Measurements from ENCODE around the gene LRRC3B. TPM values are rescaled to one million over a fixed set of nuclear protein-coding genes. Genes with fewer than 3 reads are reported as not detected.

The LRRC3B gene
- total RNA-seq, 2 donors from 2014 or later = not detected

DNA sequence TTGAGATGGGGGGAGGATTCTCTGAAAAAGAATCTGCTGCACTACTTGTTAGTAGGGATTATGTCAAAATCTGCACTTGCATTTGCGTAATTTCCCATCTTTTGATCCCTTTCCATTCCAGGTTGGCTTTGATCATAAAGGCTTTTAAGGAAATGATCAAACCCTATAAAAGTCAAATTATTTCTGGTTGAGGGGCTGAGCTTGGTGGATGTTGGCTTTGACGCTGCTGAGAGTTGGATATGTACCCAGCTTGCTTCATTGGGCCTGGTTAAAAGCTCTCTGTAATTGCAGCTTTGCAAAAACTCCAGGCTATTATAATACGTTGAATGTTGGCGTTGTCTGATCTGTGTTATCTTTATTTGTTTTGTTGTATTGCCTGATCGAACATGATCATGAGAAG, 12.0 kb downstream of the LRRC3B start:
- Histone ChIP-seq H3K27ac (no peak overlapping the region), H3K27me3 (replicated peaks; ENCODE audit: insufficient read depth) (no peaks in the 10 kb centered on the region), H3K9me3 (no peaks in the 10 kb centered on the region), H3K4me3 (no peak overlapping the region), H3K36me3 (no peaks in the 10 kb centered on the region), H3K4me1 (ENCODE audit: control insufficient read depth in 1 of 2, low read depth in 2 of 2) (no peaks in the 10 kb centered on the region)
- DNase-seq (ENCODE audit: low spot score) (no peak), ATAC-seq (ENCODE audit: insufficient number of reproducible peaks, low FRiP score, low read depth) (no peak)
- no peak for TF ChIP-seq CTCF (IDR thresholded peaks at IDR 0.05)

GRCh38 chr3:26636096-26636727, 13.6 kb downstream of the LRRC3B start:
- TF ChIP-seq CTCF (IDR thresholded peaks at IDR 0.05) = no peak
- DNase-seq (ENCODE audit: low spot score) (no peak), ATAC-seq (ENCODE audit: insufficient number of reproducible peaks, low FRiP score, low read depth) (no peak)
- H3K27me3 ChIP-seq (replicated peaks; ENCODE audit: insufficient read depth) = no peaks in the 10 kb centered on the region
- no peaks in the 10 kb centered on the region for H3K36me3 ChIP-seq
- no peak overlapping the region for H3K27ac ChIP-seq
- H3K4me3 ChIP-seq = no peak overlapping the region
- no peaks in the 10 kb centered on the region for H3K4me1 ChIP-seq (ENCODE audit: control insufficient read depth in 1 of 2, low read depth in 2 of 2)
- no peaks in the 10 kb centered on the region for H3K9me3 ChIP-seq

DNA sequence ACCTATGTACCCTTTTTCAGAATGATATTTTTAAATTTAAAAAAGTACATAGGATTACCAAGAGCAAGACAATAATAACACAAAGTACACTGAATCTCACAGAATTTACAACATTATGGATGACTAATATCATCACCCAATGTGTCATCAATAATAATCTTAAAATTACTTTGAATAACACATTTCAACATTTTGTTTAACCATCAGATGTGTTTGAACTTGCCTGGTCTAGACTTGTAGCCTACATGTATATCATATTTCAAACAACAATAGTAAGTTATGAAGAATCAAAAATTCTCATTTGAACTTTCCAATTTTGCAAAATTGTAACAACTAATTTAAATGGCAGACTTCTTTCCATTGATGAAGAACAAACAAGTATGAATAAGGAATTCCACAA, 15.1 kb downstream of the LRRC3B start:
- Histone ChIP-seq H3K27me3 (replicated peaks; ENCODE audit: insufficient read depth) (no peaks in the 10 kb centered on the region), H3K36me3 (no peaks in the 10 kb centered on the region), H3K4me3 (no peak overlapping the region), H3K4me1 (ENCODE audit: control insufficient read depth in 1 of 2, low read depth in 2 of 2) (no peaks in the 10 kb centered on the region), H3K9me3 (no peaks in the 10 kb centered on the region), H3K27ac (no peak overlapping the region)
- ATAC-seq (ENCODE audit: insufficient number of reproducible peaks, low FRiP score, low read depth) (no peak), DNase-seq (ENCODE audit: low spot score) (no peak)
- no peak for TF ChIP-seq CTCF (IDR thresholded peaks at IDR 0.05)

DNA sequence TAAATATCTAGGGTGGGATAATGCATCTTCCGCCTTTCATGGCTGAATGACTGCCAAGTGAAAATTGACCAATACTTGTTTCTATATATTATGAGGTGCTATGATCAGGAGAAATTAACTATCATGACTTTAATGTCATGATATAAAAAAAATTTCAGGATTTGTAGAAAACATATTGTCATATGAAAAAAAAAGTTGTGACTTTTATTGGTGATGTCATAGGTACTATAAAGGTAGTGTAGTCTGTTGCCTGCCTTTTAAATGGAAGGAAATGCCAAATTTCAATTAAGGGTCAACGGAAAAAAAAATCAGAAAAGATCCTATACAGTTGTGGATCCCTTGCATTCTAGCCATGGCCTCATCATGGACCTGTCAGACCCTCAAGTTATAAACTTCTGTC, 15.5 kb downstream of the LRRC3B start:
- Histone ChIP-seq H3K4me1 (ENCODE audit: control insufficient read depth in 1 of 2, low read depth in 2 of 2) (no peaks in the 10 kb centered on the region), H3K36me3 (no peaks in the 10 kb centered on the region), H3K4me3 (no peak overlapping the region), H3K27ac (no peak overlapping the region), H3K27me3 (replicated peaks; ENCODE audit: insufficient read depth) (no peaks in the 10 kb centered on the region), H3K9me3 (no peaks in the 10 kb centered on the region)
- no peak for TF ChIP-seq CTCF (IDR thresholded peaks at IDR 0.05)
- DNase-seq (ENCODE audit: low spot score) (no peak), ATAC-seq (ENCODE audit: insufficient number of reproducible peaks, low FRiP score, low read depth) (no peak)

- no peak overlapping the region for H3K27ac ChIP-seq
- no peaks in the 10 kb centered on the region for H3K36me3 ChIP-seq
- no peaks in the 10 kb centered on the region for H3K27me3 ChIP-seq (replicated peaks; ENCODE audit: insufficient read depth)
- TF ChIP-seq CTCF (IDR thresholded peaks at IDR 0.05) = no peak
- no peak for DNase-seq (ENCODE audit: low spot score)
- no peaks in the 10 kb centered on the region for H3K4me1 ChIP-seq (ENCODE audit: control insufficient read depth in 1 of 2, low read depth in 2 of 2)
- no peaks in the 10 kb centered on the region for H3K9me3 ChIP-seq
- ATAC-seq (ENCODE audit: insufficient number of reproducible peaks, low FRiP score, low read depth) = no peak
- no peak overlapping the region for H3K4me3 ChIP-seq
These were observed 16.8 kb downstream of the LRRC3B start for GRCh38 chr3:26639339-26639738.

Data from thoracic aorta (tissue), 2 donors.